Lung microvascular endothelial cell (primary cell): ENCODE results near the gene NEK10. TPM values are rescaled to one million over a fixed set of nuclear protein-coding genes. Genes with fewer than 3 reads are reported as not detected.
"Not testable (repeated sequence)": the region's sequence is repeated elsewhere in the genome, so short reads cannot be mapped to it uniquely, and the experiment has no call there.

ENCODE experiments used
- DNase-seq, 2 donors: peaks; one replicate each; pipeline versions ENCODE4 v3.0.0 to v3.0.0-alpha.2; 2010; ENCODE audit warnings: low read depth in 2 of 2
- total RNA-seq: library from RNA; depleted of rRNA; stranded (reverse); fragments of >200 nt; gene quantifications from 2 replicates; pipeline ENCODE4 v1.2.1, GENCODE V29; 2014

Gene NEK10, protein sequence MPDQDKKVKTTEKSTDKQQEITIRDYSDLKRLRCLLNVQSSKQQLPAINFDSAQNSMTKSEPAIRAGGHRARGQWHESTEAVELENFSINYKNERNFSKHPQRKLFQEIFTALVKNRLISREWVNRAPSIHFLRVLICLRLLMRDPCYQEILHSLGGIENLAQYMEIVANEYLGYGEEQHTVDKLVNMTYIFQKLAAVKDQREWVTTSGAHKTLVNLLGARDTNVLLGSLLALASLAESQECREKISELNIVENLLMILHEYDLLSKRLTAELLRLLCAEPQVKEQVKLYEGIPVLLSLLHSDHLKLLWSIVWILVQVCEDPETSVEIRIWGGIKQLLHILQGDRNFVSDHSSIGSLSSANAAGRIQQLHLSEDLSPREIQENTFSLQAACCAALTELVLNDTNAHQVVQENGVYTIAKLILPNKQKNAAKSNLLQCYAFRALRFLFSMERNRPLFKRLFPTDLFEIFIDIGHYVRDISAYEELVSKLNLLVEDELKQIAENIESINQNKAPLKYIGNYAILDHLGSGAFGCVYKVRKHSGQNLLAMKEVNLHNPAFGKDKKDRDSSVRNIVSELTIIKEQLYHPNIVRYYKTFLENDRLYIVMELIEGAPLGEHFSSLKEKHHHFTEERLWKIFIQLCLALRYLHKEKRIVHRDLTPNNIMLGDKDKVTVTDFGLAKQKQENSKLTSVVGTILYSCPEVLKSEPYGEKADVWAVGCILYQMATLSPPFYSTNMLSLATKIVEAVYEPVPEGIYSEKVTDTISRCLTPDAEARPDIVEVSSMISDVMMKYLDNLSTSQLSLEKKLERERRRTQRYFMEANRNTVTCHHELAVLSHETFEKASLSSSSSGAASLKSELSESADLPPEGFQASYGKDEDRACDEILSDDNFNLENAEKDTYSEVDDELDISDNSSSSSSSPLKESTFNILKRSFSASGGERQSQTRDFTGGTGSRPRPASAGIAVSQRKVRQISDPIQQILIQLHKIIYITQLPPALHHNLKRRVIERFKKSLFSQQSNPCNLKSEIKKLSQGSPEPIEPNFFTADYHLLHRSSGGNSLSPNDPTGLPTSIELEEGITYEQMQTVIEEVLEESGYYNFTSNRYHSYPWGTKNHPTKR
- 1.1 and 1.4 TPM in 2 replicates for total RNA-seq

GRCh38 chr3:27368831-27369607, at the start of gene NEK10:
TSS of gene NEK10 (minus strand) at chr3:27369383. CDS start at chr3:27352882, 16,501 bp downstream.
- DNase-seq, result peak; percentile 88 to 96

DNA sequence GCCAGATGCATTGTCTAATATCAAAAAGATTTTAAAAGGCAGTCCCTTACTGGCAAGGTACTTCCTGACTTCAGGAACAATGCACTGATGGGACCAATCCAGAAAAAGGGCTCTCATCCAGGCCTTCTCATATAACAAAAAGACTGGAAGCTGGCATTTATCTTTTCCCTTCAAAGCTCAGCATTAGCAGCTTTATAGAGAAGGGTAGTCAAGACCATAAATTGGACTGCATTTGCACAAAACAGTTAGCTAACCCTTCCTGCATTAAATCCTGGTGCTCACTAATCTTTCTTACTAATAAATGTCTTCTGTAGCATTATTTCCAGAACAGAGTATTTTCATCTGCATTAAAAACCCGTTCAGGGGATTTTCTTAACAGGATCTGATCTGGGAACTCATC, 46.0 kb upstream of the NEK10 start:
- no peak for DNase-seq

GRCh38 chr3:27392950-27393679, 23.9 kb upstream of the NEK10 start:
- no peak for DNase-seq

- DNase-seq, result not testable (repeated sequence)
These were observed 23.2 kb upstream of the NEK10 start for GRCh38 chr3:27392414-27392813.

DNA sequence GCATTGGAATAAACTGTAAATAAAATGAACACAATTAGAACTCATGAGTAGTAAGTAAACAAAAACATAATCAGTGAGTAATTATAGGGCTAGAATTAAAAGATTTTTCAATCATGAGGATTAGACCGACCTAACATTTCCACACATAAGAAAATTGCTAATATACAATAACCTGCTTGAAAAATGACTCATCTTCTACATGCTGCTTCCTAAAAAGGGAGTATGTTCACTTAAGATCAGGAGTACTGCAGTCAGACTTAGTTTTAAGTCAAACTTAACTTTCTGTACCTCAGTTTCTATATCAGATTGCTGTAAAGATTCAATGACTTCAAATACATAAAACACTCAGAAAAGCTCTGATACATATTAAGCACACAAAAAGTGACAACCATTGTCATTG, 22.6 kb upstream of the NEK10 start:
- DNase-seq, result no peak

DNA sequence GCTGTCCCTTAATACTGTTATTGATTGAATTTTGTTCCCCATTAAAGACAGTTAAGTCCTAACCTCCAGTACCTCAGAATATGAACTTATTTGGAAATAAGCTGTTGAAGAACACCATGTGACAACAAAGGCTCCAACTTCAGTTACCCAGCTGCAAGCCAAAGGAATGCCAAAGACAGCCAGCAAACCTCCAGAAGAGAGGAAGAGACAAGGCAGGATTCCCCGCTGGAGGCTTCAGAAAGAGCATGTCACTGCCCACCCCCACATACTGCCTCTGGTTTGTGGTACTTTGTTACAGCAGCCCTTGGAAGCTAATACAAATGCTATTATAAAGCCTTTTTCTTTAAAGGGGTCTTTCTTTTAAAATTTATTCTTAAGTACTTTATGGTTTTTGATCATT, 18.4 kb upstream of the NEK10 start:
- no peak for DNase-seq

DNA sequence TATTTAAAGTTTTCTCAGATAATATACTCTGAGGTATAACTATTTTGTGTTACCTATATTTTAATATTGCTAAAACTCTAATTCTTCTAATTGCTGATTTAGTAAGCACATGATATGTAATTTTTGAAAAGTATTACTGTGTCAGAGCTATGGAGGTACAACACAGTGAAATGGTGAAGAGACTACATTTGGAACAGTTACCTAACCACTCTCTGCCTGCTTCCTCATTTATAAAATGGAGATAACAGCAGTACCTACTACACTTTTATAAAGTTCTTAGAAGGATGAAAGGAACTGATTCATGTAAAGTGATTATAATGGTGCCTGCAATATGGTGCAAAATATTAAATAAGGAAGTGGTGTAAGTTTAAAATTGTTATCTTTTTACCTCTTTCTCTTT, 16.3 kb upstream of the NEK10 start:
- DNase-seq, result no peak

DNA sequence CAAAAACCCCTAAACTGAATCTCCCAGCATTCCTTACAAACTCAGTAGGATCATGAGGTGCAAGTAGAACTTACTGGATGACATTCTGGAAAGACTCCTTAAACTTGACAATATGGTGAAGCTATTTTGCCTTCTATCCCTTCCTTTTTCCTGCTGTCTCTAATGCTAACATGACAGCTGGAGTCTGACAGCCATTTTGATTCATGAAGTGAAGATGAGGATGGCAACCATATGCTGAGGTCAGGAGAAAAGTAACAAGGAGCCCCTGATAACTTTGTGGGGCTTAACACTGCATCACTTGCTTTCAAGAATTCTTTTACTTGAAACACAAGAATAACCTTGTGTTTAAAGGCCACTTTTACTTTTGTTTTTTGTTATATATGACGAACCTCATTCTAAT, 15.0 kb upstream of the NEK10 start:
- DNase-seq, result no peak

- DNase-seq, result peak; percentile 50 to 70
These were observed 11.5 kb upstream of the NEK10 start for GRCh38 chr3:27380433-27381357.

GRCh38 chr3:27378331-27378730, 9.1 kb upstream of the NEK10 start:
- no peak for DNase-seq

DNA sequence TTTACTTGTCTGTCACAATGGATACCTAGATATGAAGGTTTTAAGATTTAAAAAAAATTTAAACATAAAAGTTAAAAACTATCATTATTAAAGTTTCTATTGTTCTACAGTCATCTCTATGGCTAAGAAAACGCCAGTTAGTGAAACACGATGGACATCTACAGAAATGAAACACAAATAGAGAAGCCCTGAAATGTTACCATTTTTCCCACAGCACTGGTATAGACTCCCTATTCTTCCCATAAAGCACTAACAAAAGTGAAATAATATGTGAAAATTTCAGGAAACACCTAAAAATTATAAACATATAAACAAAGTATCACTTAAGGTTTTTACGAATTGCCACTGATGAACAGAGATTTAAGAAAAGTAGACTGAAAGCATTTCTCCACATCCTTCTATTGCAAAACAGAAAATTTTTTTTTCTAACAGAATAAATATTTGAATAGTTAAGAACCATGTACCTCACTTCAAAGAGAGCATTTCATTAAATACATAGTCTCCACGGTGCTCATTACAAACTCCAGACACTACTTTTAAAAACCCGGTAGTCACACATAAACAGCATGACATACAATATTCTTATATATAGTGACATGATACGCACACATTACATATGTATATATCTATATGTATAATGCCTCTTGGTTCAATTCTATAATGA, 7.1 kb upstream of the NEK10 start:
- no peak for DNase-seq

DNA sequence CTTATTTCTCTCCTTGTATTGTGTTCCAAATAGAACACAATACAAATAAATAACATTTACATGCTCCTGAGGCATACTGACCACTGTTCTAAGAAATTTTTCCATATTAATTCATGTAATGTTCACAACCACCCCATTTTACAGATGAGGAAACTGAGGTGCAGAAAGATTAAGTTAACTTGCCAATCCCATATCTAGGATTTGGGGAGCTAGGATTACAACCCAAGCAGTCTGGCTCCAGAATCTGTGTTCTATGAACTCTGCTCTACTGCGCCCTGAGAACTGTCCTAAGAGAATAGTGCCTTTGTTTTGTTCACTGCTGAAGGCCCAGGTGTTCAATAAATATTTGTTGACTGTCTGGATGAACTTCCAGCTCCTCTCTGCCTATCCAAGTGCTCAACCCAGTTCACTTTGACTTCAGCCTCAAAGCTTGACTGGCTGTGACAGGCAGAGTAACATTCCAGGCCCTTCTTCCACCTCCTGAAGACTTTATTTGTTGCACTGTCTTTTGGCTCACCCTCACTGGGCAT, 3.1 kb downstream of the NEK10 start:
- no peak for DNase-seq

DNA sequence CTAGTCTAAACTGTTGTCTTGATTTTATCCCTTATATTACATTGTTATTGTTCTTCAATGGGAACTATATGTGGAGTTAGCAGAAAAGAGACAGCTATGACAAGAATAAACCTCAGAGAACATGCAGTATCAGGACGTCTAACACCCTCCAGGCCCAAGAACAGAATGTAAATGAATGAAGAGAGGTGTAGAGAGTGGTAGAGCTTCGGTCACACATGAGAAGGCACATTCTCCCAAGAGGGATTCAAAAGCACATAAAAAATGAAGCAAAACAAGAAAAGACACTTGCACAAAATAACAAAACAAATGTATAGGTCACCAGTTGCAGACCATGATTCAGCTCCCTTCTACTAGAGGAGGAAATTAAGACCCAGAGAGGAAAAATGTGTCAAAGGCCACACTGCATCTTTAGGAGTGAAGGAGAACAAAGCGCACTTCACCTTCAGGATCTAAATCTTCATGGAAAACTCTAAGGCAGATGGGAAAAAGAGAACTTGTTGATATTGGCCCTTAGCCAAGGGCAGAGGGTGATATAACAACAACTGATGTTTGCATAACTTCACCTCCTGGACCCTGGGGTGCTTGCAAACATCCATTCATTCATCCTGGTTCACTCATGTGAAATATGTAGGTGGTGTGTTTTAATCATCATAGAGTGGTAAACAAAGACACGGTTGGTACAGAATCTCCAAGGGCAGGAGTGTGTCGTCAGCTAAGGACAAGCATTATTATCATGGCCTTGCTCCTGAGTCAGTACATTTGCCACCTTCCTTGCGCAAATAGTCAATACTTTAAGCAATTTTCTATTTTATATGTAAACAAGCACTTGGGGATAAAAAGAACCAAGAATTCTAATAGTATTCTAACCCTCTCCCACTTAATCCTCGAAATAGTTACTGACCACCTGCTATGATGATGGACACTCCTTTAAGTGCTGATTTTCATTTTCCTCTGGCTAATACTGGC, 8.8 kb downstream of the NEK10 start:
- peak; percentile 85 to 91 for DNase-seq

DNA sequence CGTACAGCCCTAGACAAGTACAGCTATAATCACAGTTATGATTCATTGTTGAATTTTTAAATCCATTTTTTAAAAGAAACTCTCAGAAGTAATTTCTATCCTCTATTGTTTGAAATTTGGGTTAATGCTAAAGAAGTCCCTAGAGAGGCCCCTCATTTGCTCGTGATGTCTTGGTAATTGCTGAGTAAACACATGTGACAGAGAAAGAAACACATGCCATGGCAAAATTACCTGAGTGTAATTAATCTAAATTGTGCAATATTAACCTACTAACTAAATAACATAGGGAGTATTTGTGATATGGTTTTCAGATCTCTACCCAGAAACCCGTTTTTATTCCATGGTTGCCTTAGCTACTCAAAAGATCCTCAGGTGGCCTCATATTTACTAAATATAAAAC, 10.8 kb downstream of the NEK10 start:
- no peak for DNase-seq

DNA sequence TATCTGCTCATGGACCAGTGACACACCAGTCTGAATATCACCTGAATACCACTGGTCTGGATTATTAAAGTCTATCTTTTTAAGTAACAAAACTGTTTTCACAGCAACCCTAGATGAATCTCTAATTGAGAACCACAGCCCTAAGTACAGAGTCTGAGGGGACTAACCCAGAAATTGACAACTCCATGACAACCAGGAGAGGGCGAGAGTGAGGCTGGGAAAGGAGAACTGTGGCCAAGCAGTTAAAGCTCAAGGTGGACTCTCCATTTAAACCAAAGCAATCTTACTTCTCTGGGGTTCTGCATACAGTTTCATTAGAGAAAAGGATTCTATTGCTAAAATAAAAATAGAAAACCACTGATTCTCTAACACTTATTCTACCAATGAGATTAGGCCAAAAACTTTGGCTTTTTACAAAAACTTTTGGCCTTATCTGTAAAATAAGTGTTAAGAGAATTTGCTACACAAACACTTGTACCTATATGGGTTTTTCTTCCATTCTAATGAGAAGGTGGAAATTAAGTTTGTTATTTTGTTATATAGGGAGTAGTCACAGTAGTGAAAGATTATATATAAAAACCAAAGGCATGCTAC, 11.4 kb downstream of the NEK10 start:
- peak; percentile 76 to 80 for DNase-seq

DNA sequence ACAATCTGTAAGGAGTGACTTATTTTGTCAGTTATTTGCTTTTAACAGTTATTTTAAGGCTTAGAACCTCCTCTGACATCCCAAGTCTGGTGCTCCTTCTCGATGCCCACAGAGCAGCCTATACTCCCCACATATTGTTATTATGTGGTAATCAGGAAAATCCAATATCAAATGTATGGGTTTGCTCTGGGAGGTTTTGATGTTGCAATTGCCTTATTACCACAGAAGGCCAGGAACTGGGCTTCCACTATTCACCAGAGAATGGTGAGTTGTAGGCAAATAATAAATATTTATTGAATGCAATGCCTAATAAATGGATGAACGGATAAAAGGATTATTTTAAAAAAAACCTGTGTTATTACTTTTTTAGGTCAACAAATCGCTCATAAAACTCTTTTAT, 12.2 kb downstream of the NEK10 start:
- no peak for DNase-seq

GRCh38 chr3:27354588-27355203, 14.5 kb downstream of the NEK10 start:
- no peak for DNase-seq
